Stimulated activated CD4-positive, alpha-beta T cell treated with anti-CD3 and anti-CD28 coated beads, TNF-alpha, amount 100 ng/mL, for 48 hours (primary cell): ENCODE measurements around the gene ZBTB7B.
"Not testable (repeated sequence)": the region's sequence is repeated elsewhere in the genome, so short reads cannot be mapped to it uniquely, and the experiment has no call there.

Source experiments
- DNase-seq, 3 donors: peaks; one replicate each; pipeline ENCODE4 v3.0.0-alpha.2; 2020; ENCODE audit warnings: low read depth in 3 of 3

Gene ZBTB7B

GRCh38 chr1:154968731-154969130 is 33.9 kb upstream of the ZBTB7B start:
- no peak for DNase-seq

DNA sequence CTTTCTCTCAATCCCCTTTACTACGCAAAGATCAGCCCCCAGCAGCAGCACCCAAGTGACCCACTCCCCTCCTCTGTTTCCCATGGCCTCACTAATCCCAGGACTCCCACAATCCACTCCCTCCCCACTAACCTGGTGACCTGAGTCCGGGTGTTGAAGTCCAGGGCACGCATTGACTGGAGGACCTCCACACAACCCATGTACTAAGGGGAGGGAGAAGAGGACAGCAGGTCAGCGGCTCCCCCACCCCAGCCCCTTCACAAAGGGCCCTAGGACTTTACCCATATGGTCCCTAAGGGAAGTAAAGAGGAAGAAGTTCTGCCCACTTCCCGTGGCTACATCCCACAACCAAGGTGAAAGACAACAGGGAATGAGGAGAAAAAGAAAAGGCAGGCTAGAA is 33.4 kb upstream of the ZBTB7B start:
- no peak for DNase-seq

- no peak for DNase-seq
Observed at GRCh38 chr1:154969860-154970452, 32.6 kb upstream of the ZBTB7B start.

- peak in 1 of 3 donors; percentile 20 for DNase-seq
Observed at GRCh38 chr1:154970631-154971340, 31.8 kb upstream of the ZBTB7B start, which contains the start of gene SHC1. Gene SHC1 (minus strand): TSS chr1:154970747. CDS start chr1:154970526, 221 bp downstream.

GRCh38 chr1:154971341-154971998 is 31.1 kb upstream of the ZBTB7B start:
- no peak for DNase-seq

- DNase-seq = no peak
Observed at GRCh38 chr1:154972213-154972516, 30.4 kb upstream of the ZBTB7B start.

DNA sequence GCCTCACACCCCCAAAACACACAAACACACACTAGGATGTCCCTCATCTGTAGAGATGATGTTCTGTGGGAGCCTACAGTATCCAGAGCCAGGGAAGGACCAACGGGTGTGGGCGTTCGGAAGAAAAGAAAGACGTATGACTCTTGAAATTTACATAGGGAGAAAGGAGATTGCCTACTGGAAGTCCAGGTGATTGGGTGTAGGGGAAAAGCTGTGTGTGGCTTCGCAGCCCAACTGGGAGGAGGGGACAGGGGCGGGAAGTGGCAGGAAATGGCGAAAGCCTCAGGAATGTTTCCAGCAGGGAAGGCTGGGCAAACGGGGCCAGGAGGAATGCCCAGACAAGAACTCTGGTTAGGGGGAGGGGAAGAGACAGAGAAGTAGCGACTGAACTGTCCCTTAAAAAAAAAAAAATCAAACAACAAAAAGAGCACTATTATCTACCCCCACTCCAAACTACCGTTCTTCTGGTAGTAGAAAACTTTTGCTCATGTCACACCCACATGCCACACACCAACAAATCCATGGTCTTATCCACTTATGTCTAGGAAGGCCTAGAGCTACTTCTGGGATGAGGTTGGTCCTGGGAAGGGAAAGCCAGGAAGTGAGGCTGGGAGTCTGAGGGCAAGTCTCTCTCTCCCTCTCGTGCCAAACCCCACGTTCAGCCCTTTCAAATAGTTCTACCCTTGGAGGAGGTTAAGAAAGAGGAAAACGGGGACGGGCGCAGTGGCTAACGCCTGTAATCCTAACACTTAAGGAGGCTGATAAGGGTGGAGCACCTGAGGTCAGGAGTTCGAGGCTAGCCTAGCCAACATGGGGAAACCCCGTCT is 29.9 kb upstream of the ZBTB7B start:
- no peak for DNase-seq

- DNase-seq = peak; percentile 94 to 97 (median 95)
Observed at GRCh38 chr1:154973344-154974101, 29.1 kb upstream of the ZBTB7B start.

GRCh38 chr1:154974102-154974807 is 28.3 kb upstream of the ZBTB7B start, which contains the start of gene CKS1B:
Gene CKS1B (plus strand): TSS chr1:154974681. CDS start chr1:154974746, 65 bp downstream.
- peak; percentile 87 to 94 (median 89) for DNase-seq

- DNase-seq = peak; percentile 87 to 93 (median 90)
Observed at GRCh38 chr1:154974808-154975408, 27.7 kb upstream of the ZBTB7B start.

- peak in 2 of 3 donors; percentile 36 to 59 for DNase-seq
Observed at GRCh38 chr1:154975409-154976059, 27.1 kb upstream of the ZBTB7B start.

DNA sequence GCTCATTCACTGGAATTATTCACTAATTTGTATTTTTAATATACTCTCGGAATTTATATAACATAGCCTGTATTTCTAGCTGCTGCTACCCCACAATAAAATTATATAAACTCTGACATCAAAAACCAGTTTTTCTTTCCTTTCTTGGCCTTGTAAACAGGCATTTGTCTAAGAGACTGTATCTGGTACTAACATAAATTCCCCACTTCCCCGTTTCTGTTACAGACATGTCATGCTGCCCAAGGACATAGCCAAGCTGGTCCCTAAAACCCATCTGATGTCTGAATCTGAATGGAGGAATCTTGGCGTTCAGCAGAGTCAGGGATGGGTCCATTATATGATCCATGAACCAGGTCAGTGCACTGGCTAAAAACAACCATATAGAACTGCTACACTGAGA is 24.8 kb upstream of the ZBTB7B start:
- DNase-seq = not testable (repeated sequence)

GRCh38 chr1:154978360-154978759 is 24.2 kb upstream of the ZBTB7B start:
- no peak for DNase-seq

- DNase-seq = no peak
Observed at GRCh38 chr1:154982341-154982740, 20.3 kb upstream of the ZBTB7B start.

GRCh38 chr1:154982897-154983648 is 19.5 kb upstream of the ZBTB7B start, which contains the start of gene FLAD1:
Gene FLAD1 (plus strand): TSS chr1:154983344. CDS start chr1:154983695, 351 bp downstream.
- DNase-seq = peak; percentile 93 to 95 (median 94)

GRCh38 chr1:154983776-154984466 is 18.7 kb upstream of the ZBTB7B start:
- DNase-seq = no peak

GRCh38 chr1:154986736-154987135 is 15.9 kb upstream of the ZBTB7B start:
- DNase-seq = not testable (repeated sequence)

GRCh38 chr1:154987326-154987725 is 15.3 kb upstream of the ZBTB7B start:
- no peak for DNase-seq
